GM18511 (cell line): Measurements from ENCODE around the gene IL24.
"Not testable (repeated sequence)": the region's sequence is repeated elsewhere in the genome, so short reads cannot be mapped to it uniquely, and the experiment has no call there.

Source experiments
- ATAC-seq: cut with Tn5 transposase; IDR thresholded peaks from one replicate; pipeline ENCODE4 v1.9.1; 2021; ENCODE audit warnings: mild to moderate bottlenecking, moderate library complexity; ENCODE audit not compliant: unreplicated experiment

The IL24 gene

GRCh38 chr1:206923961-206924557, 26.8 kb downstream of the IL24 start:
- not testable (repeated sequence) for ATAC-seq

- peak; percentile 30 for ATAC-seq
These were observed 27.4 kb downstream of the IL24 start for GRCh38 chr1:206924592-206925105.

- ATAC-seq: peak; percentile 62
These were observed 28.0 kb downstream of the IL24 start for GRCh38 chr1:206925106-206925736.

GRCh38 chr1:206926286-206926685, 29.0 kb downstream of the IL24 start:
- no peak for ATAC-seq

GRCh38 chr1:206929524-206929923, 32.3 kb downstream of the IL24 start:
- ATAC-seq: no peak

- peak; percentile 84 for ATAC-seq
These were observed 33.1 kb downstream of the IL24 start for GRCh38 chr1:206930210-206930798.

- ATAC-seq: no peak
These were observed 34.5 kb downstream of the IL24 start for GRCh38 chr1:206931709-206932108.

- ATAC-seq: no peak
These were observed 34.9 kb downstream of the IL24 start for GRCh38 chr1:206932177-206932576.

GRCh38 chr1:206933333-206933945, 36.2 kb downstream of the IL24 start:
- ATAC-seq: no peak

GRCh38 chr1:206935491-206936067, 38.3 kb downstream of the IL24 start:
- no peak for ATAC-seq

- no peak for ATAC-seq
These were observed 40.2 kb downstream of the IL24 start for GRCh38 chr1:206937425-206937824.

- no peak for ATAC-seq
These were observed 41.9 kb downstream of the IL24 start for GRCh38 chr1:206939131-206939530.

GRCh38 chr1:206939841-206940587, 42.8 kb downstream of the IL24 start:
- ATAC-seq: no peak

GRCh38 chr1:206940588-206940936, 43.3 kb downstream of the IL24 start:
- ATAC-seq: no peak

- ATAC-seq: no peak
These were observed 44.6 kb downstream of the IL24 start for GRCh38 chr1:206941766-206942418.

- ATAC-seq: no peak
These were observed 47.5 kb downstream of the IL24 start for GRCh38 chr1:206944703-206945102.

- ATAC-seq: no peak
These were observed 48.5 kb downstream of the IL24 start for GRCh38 chr1:206945779-206946178.

GRCh38 chr1:206946261-206946660, 49.0 kb downstream of the IL24 start, which contains the start of gene PIGR:
Gene PIGR (minus strand): TSS chr1:206946466. CDS start chr1:206940531, 5,935 bp downstream.
- no peak for ATAC-seq

GRCh38 chr1:206947255-206947654, 50.0 kb downstream of the IL24 start:
- ATAC-seq: no peak

- no peak for ATAC-seq
These were observed 52.0 kb downstream of the IL24 start for GRCh38 chr1:206949208-206949607.
